Lower lobe of right lung (tissue), 2 donors: Measurements from ENCODE around the gene SPATA45. TPM values are rescaled to one million over a fixed set of nuclear protein-coding genes. Genes with fewer than 3 reads are reported as not detected.

Source experiments
- ATAC-seq, 2 donors: fragments of 200-7000 bp; cut with Tn5 transposase; one replicate each; pipeline ENCODE4 v1.9.1; 2020 to 2022; ENCODE audit warnings: mild to moderate bottlenecking in 2 of 2, moderate library complexity in 2 of 2
- DNase-seq: peaks from one replicate; pipeline ENCODE4 v3.0.0-alpha.2; 2020
- H3K27ac ChIP-seq: fragments of 200-600 bp; one replicate; pipeline ENCODE4 v1.8.0; 2022
- H3K27me3 ChIP-seq: fragments of 200-600 bp; one replicate; pipeline ENCODE4 v1.8.0; 2022; ENCODE audit warnings: low read depth
- H3K36me3 ChIP-seq: fragments of 200-600 bp; one replicate; pipeline ENCODE4 v1.8.0; 2022; ENCODE audit warnings: mild to moderate bottlenecking
- H3K4me1 ChIP-seq: fragments of 200-600 bp; one replicate; pipeline ENCODE4 v1.8.0; 2022
- H3K4me3 ChIP-seq: fragments of 200-600 bp; one replicate; pipeline ENCODE4 v1.8.0; 2022; ENCODE audit warnings: mild to moderate bottlenecking
- H3K9me3 ChIP-seq: fragments of 200-600 bp; one replicate; pipeline ENCODE4 v1.8.0; 2022
- CTCF ChIP-seq: fragments of 200-600 bp; IDR thresholded peaks from one replicate; pipeline ENCODE4 v1.8.0; 2022; ENCODE audit warnings: antibody characterized with exemption, mild to moderate bottlenecking
- intact Hi-C: fragments of 100-400 bp; cut with DNase I; formaldehyde crosslinking; loops from one replicate; pipeline ENCODE4 v1.11.0; 2022
- total RNA-seq: library from RNA; stranded (reverse); fragmentation: NEBNext Ultra II Directional; extraction: Animal tissue kit (Norgen Biotek cat#: 25700); gene quantifications from one replicate; pipeline ENCODE4 v1.2.1, GENCODE V29; 2021
- donor health status: DM: no; HTN: yes; CAD: no; lungs with severe emphysema.

Gene SPATA45
- total RNA-seq, 1 donor from 2014 or later, result not detected

- Histone ChIP-seq H3K36me3 (peaks cover 4% of the 10 kb centered on the region), H3K4me3 (no peak overlapping the region), H3K4me1 (peaks cover 12% of the 10 kb centered on the region), H3K9me3 (no peaks in the 10 kb centered on the region), H3K27me3 (no peaks in the 10 kb centered on the region), H3K27ac (no peak overlapping the region)
- DNase-seq (no peak), ATAC-seq (peak; percentile 39 to 76)
- intact Hi-C loops, result no loop called here
- TF ChIP-seq CTCF, result no peak
Observed at GRCh38 chr1:212819726-212820125, 27.7 kb downstream of the SPATA45 start.

- Histone ChIP-seq H3K27ac (no peak overlapping the region), H3K27me3 (no peaks in the 10 kb centered on the region), H3K4me1 (peaks cover 12% of the 10 kb centered on the region), H3K9me3 (no peaks in the 10 kb centered on the region), H3K4me3 (no peak overlapping the region), H3K36me3 (peaks cover 31% of the 10 kb centered on the region)
- intact Hi-C loops, result no loop called here
- DNase-seq, result no peak
- ATAC-seq, result no peak
- TF ChIP-seq CTCF, result no peak
Observed at GRCh38 chr1:212816567-212817278, 30.7 kb downstream of the SPATA45 start.

- DNase-seq (no peak), ATAC-seq (no peak)
- Histone ChIP-seq H3K36me3 (peaks cover 38% of the 10 kb centered on the region), H3K9me3 (no peaks in the 10 kb centered on the region), H3K4me3 (no peak overlapping the region), H3K4me1 (peaks cover 6% of the 10 kb centered on the region), H3K27me3 (no peaks in the 10 kb centered on the region), H3K27ac (no peak overlapping the region)
- intact Hi-C loops, result no loop called here
- TF ChIP-seq CTCF, result peak; percentile 38
Observed at GRCh38 chr1:212814537-212815334, 32.7 kb downstream of the SPATA45 start.

- H3K36me3 ChIP-seq, result peaks cover 68% of the 10 kb centered on the region
- intact Hi-C loops, result no loop called here
- DNase-seq, result no peak
Observed at GRCh38 chr1:212805767-212806166, 41.7 kb downstream of the SPATA45 start.

GRCh38 chr1:212797681-212798080 is 49.8 kb downstream of the SPATA45 start:
- no peak for TF ChIP-seq CTCF
- ATAC-seq, result no peak
- no peaks in the 10 kb centered on the region for H3K9me3 ChIP-seq
- no peak overlapping the region for H3K4me3 ChIP-seq
- H3K27me3 ChIP-seq, result no peaks in the 10 kb centered on the region
- intact Hi-C loops, result no loop called here
- peaks cover 62% of the 10 kb centered on the region for H3K36me3 ChIP-seq
- no peak overlapping the region for H3K27ac ChIP-seq
- H3K4me1 ChIP-seq, result peaks cover 12% of the 10 kb centered on the region
- no peak for DNase-seq

More at GRCh38 chr1:212805767-212806166, 41.7 kb downstream of the SPATA45 start:
- H3K27me3 ChIP-seq, result no peaks in the 10 kb centered on the region
- no peaks in the 10 kb centered on the region for H3K4me1 ChIP-seq
- H3K4me3 ChIP-seq, result no peak overlapping the region
- no peaks in the 10 kb centered on the region for H3K9me3 ChIP-seq
- no peak for TF ChIP-seq CTCF
- no peak for ATAC-seq
- no peak overlapping the region for H3K27ac ChIP-seq
